Stimulated activated CD4-positive, alpha-beta T cell treated with anti-CD3 and anti-CD28 coated beads, Interleukin-2, amount 100 ng/mL, for 24 hours (primary cell): ENCODE measurements around the gene NUMB.
"Not testable (repeated sequence)": the region's sequence is repeated elsewhere in the genome, so short reads cannot be mapped to it uniquely, and the experiment has no call there.

ENCODE experiments used
- DNase-seq, 2 donors: peaks; one replicate each; pipeline ENCODE4 v3.0.0-alpha.2; 2020

NUMB gene

DNA sequence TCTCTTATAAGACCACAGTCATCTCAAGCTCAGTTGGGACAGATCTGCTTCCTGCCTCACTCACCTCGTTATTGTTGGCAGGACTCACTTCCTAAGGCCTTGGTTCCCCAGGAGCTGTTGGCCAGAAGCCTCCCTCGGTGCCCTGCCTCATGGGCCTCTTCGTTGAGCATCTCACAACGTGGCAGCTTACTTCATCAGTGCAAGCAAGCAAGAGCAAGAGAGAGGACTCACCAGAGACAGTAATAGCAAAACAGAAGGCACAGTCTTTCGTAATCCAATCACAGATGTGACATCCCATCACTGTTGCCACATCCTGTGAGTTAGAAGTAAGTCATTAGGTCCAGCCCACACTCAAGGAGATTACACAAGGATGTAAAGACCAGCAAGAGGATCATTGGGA lies 5.1 kb upstream of the NUMB start:
- peak; percentile 44 for DNase-seq

GRCh38 chr14:73462815-73463214 lies 4.5 kb upstream of the NUMB start:
- no peak for DNase-seq

DNA sequence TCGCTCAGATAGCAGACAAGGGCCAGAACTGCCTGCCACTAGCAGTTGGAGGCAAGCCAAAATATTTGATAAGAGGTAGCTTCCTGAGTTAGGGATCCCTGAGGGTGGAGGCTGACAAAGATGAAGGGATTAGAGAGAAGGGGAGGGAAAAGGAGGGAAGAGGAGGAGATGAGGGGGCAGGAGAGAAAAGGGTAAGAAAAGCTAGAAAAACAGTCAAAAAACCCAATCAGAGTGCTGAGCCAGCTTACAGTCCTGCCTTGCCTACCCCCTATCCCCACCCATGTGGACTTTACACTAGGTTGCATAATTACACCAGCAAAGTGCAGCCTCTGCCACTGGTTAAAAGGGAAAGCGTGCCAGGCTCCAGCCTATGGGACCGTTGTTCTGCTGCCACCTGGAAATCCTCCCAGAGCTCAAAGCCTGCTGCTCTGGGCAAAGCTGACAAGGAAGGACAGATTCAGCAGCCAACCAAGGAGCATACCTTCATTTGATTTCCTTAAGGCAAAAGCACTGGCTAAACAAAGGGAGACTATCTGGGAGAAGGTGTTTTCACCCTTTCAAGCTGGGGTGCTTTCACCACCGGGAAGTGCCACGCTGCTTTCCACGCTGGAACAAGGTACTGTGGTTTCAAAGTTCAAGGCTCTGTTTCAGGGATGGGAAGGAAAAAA lies 3.8 kb upstream of the NUMB start:
- no peak for DNase-seq

DNA sequence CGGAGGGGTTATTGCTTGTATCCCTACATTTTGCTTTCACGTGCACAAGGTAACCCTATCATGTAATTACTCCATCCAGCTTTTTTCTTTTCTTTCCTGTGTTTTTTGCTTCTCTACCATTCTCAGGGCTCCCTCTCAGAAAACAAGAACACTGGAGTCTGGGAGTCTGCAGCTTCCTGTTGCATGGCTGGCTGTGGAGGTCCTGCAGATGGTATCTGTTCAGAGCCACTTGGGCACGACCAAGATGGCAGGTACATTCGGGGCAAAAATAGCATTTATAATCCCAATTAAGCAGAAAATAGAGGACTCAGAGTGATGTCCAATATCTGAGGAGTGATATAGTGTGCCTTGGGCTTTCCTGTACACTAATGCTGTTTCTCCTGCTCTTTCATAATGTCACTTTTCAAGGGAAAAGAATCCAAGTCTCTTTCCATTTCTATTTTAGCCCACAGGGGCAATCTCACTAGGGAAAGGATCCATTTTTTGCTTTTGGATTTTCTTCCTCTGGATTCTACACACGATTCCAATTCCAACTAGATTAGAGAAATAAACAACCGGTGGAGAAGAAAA lies 3.2 kb upstream of the NUMB start:
- DNase-seq, result no peak

DNA sequence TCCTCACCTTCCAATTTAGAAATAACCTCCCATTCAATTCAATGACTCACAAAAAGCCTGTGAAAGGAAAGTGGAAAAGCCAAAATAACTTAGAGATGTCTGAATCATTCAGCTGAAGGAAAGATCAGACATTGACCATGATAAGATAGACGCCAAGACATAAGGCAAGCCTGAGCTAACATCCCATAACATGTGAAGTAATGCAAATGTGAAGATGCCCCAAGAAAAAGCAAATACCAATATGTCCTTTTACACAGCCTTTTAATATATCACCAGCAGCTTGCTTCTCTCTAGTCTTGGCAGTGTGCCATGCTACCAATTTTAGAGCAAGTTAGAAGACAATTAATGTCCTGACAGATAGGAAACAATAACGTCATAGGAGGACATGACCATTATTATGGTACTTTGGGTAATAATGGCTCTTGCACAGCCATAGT lies 2.4 kb upstream of the NUMB start:
- no peak for DNase-seq

GRCh38 chr14:73459959-73460358 lies 1.6 kb upstream of the NUMB start:
- no peak for DNase-seq

DNA sequence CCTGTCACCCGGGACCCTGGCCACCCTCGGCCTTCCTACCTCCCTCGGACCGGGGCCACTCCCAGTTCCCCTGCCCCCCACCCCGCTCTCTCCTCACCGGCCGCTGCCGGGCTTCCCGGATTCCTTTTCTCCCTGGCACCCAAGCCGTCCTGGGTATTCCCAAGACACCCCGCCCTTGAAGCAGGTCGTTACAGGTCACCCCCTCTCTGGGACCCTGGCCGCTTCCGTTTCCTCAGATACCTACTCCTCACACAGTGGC lies 493 bp downstream of the NUMB start:
- peak; percentile 13 to 24 for DNase-seq

- peak; percentile 20 to 27 for DNase-seq
Observed at GRCh38 chr14:73457041-73457923, 1.1 kb downstream of the NUMB start.

DNA sequence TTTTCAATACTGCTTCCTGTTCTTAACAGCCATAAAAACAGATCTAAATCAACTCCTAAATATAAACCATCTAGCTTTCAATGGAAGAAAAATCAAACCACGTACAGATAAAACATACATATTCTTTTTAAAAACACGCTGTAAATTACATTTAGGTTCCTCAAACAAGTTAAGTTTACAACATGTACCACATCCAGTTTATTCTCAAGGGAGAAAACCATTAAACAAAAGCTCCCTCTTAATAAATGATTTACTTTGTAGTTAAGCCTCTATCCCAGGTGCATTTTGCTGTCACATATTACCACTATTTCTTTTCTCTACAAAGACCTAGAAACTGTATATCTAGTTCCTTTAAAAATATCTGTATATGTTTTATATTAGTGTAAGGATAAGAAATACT lies 3.1 kb downstream of the NUMB start:
- DNase-seq, result no peak

- DNase-seq, result no peak
Observed at GRCh38 chr14:73452341-73453186, 5.8 kb downstream of the NUMB start.

GRCh38 chr14:73443758-73444157 lies 14.6 kb downstream of the NUMB start:
- no peak for DNase-seq

GRCh38 chr14:73441286-73441685 lies 17.1 kb downstream of the NUMB start:
- no peak for DNase-seq

DNA sequence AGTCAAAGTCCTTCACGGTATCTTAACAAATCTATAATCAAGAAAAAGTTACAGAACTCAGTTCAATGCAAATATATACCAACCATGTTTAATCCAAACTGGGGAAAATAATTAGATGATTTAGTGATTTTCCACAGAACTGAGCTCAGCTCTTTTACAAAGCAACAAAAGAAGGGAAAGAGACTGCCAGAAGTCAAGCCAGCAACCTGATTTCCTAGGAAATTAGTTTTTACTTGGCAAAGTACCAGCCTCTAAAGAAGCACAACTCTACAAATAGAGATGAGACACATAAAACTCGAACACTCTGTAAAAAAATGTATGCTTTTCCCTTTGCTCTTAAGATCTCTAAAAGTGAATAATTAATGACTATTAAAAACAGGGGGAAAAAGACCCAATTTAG lies 19.4 kb downstream of the NUMB start:
- no peak for DNase-seq

DNA sequence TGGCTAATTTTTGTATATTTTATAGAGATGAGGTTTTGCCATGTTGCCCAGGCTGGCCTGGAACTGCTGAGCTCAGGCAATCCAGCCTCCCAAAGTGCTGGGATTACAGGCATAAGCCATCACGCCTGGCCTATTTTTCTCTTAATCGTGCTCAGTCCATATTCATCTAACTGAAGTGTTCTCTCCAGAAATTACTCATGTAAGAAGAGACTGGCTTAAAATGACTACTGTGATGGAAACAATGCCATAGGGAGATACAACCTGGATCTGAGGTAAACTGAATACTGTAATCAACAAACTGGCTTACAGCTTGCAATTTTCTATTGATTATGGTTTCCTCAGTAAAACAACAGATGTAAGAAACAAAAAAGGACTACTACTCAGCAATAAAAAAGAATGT lies 21.1 kb downstream of the NUMB start:
- DNase-seq, result no peak

DNA sequence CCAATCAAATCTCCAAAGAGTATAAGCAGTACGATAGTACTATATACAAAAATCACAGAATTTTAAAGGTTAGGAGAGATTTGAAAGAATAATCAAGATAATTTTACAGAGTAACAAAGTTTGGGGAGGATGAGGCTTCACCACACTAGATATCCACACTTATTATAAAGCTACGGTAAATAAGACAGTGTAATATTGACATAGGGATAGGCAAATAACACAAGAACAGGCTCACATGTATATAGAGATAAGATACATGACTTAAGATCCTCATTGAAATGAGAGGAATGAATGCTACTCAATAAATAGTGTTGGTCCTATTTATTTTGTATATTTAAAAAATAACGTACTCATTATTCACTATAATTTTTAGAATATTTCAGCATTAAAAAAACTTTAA lies 26.2 kb downstream of the NUMB start:
- DNase-seq, result no peak

DNA sequence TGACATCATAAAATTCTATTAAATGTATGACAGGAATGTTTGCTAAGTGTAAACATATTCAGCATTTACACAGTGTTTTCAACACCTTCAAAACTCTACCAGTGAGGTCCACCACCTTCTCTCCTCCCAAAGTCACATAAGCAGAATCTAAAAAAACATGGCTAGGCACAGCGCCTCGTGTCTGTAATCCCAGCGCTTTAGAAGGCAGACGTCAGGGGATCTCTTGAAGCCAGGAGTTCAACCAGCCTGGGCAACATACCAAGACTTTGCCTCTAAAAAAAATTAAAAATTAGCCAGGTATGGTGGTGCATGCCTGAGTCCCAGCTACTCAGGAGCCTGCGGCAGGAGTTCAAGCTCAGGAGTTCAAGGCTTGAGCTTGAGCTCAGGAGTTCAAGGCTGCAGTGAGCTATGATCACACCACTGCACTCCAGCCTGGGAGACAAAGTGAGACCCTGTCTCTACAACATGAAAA lies 30.0 kb downstream of the NUMB start:
- DNase-seq, result no peak

GRCh38 chr14:73427516-73428264 lies 30.7 kb downstream of the NUMB start:
- no peak for DNase-seq

DNA sequence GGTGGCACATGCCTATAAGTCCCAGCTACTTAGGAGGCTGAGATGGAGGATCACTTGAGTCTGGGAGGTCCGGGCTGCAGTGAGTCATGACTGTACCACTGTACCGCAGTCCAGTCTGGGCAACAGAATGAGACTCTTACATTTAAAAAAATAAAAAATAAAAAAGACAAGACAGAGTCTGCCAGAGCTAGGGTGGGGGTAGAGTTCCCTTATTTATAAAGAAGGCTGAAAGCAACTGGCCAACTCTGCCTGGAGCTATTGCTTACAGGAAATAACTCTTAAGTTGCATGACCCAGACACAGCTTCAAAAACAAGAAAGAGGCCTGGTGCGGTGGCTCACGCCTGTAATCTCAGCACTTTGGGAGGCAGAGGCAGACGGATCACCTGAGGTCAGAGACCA lies 31.5 kb downstream of the NUMB start:
- DNase-seq, result no peak

- no peak for DNase-seq
Observed at GRCh38 chr14:73424453-73424852, 33.9 kb downstream of the NUMB start.

DNA sequence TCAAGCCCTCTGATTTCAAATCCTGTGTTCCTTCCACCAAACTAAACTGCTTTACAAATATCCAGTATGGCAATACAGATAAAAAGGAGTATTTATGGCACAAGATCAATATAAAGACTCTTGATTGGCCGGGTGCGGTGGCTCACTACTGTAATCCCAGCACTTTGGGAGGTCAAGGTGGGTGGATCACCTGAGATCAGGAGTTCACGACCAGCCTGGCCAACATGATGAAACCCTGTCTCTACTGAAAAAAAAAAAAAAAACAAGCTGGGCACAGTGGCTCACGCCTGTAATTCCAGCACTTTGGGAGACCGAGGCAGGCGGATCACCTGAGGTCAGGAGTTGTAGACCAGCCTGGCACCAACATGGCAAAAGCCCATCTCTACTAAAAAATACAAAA lies 35.3 kb downstream of the NUMB start:
- not testable (repeated sequence) for DNase-seq

GRCh38 chr14:73422515-73422914 lies 35.8 kb downstream of the NUMB start:
- DNase-seq, result no peak

DNA sequence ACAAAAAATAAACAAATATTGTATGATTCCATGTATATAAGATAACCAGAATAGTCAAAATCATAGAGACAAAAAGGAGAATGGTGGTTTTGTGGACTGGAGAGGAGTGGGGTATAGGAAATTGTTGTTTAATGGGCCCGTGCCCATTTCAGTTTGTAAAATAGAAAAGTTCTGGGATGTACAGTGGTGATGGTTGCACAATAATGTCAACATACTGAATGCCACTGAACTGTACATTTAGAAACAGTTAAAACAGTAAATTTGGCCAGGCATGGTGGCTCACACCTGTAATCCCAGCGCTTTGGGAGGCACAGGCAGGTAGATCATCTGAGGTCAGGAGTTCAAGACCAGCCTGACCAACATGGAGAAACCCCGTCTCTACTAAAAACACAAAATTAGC lies 40.1 kb downstream of the NUMB start:
- no peak for DNase-seq

DNA sequence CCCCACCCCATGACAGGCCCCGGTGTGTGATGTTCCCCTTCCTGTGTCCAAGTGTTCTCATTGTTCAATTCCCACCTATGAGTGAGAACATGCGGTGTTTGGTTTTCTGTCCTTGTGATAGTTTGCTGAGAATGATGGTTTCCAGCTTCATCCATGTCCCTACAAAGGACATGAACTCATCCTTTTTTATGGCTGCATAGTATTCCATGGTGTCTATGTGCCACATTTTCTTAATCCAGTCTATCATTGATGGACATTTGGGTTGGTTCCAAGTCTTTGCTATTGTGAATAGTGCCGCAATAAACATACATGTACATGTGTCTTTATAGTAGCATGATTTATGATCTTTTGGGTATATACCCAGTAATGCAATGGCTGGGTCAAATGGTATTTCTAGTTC lies 52.1 kb downstream of the NUMB start:
- DNase-seq, result not testable (repeated sequence)
